ENCODE measurements around the gene FARP1. TPM values are rescaled to one million over a fixed set of nuclear protein-coding genes. Genes with fewer than 3 reads are reported as not detected.

FARP1 gene, protein sequence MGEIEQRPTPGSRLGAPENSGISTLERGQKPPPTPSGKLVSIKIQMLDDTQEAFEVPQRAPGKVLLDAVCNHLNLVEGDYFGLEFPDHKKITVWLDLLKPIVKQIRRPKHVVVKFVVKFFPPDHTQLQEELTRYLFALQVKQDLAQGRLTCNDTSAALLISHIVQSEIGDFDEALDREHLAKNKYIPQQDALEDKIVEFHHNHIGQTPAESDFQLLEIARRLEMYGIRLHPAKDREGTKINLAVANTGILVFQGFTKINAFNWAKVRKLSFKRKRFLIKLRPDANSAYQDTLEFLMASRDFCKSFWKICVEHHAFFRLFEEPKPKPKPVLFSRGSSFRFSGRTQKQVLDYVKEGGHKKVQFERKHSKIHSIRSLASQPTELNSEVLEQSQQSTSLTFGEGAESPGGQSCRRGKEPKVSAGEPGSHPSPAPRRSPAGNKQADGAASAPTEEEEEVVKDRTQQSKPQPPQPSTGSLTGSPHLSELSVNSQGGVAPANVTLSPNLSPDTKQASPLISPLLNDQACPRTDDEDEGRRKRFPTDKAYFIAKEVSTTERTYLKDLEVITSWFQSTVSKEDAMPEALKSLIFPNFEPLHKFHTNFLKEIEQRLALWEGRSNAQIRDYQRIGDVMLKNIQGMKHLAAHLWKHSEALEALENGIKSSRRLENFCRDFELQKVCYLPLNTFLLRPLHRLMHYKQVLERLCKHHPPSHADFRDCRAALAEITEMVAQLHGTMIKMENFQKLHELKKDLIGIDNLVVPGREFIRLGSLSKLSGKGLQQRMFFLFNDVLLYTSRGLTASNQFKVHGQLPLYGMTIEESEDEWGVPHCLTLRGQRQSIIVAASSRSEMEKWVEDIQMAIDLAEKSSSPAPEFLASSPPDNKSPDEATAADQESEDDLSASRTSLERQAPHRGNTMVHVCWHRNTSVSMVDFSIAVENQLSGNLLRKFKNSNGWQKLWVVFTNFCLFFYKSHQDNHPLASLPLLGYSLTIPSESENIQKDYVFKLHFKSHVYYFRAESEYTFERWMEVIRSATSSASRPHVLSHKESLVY
- total RNA-seq = 14.7 TPM
- long read RNA-seq, full-length matches to known transcripts = 6 of 8 reads
- long read RNA-seq, partial matches to known transcripts = 1 of 8 reads
- long read RNA-seq, other reads (novel, unspliced or antisense) = 1 of 8 reads

GRCh38 chr13:98142380-98143156, at the start of gene FARP1:
Gene FARP1, plus strand, starts transcription at chr13:98143094. Its CDS starts 70,149 bp downstream, at chr13:98213243.
- ATAC-seq = peak; percentile 97
- intact Hi-C loops (cut with DNase I) = loop anchor here (1.0 to 10.0 kb wide), 2 partner anchors 208 to 262 kb away; no protein-coding TSS in a partner anchor
- DNase-seq (ENCODE audit: missing footprints) = peak; percentile 80

DNA sequence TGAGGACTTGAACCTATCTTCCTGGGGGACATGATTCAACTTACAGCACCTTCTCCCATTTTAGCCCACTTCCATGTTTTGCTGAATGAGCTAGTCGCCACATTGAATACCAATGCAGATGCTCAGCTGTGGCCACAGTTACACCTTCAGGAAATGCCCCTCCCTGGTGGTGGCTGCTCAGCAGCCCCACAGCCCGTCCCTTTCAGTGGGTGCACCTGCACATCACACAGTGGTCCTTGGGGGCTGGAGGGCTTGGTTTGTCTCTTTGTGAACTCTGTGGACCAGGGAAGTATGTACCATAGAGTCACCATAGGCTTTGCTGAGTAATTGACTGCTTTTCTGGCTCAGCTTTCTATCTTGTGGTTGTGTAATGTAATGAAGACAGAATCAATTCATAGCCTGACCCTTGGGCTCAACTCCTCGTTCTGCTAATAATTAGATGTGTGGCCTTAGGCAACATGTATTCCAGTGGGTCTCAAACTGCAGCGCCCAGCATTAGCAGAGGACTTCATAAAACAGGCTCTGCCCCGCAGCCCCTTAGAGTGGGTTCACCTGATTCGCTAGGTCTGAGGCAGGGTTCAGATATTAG, 48.1 kb upstream of the FARP1 start:
- intact Hi-C loops (cut with DNase I) = no loop called here
- ATAC-seq (no peak), DNase-seq (ENCODE audit: missing footprints) (no peak)

- DNase-seq (ENCODE audit: missing footprints) (no peak), ATAC-seq (no peak)
- intact Hi-C loops (cut with DNase I) = no loop called here
These were observed 46.8 kb upstream of the FARP1 start for GRCh38 chr13:98096059-98096458.

- no peak for ATAC-seq
- DNase-seq (ENCODE audit: missing footprints) = no peak
- intact Hi-C loops (cut with DNase I) = no loop called here
These were observed 45.1 kb upstream of the FARP1 start for GRCh38 chr13:98097749-98098148.

DNA sequence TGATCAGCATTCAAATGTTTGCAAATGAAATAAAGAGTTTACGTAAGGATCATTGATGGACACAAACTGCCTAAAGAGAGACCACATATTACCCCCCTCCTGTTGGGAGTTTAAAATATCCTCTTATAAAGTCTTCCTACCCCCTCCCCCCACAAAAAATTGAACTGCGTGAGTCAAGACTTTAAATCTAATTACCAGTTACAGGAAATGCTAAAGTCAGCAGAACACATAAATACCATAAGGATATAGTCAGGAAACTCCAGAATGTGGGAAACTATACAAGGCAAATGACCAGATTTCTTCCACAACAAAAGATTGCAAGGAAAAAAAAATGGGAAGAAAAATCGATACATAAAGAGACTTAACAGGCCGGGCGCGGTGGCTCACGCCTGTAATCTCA, 44.4 kb upstream of the FARP1 start:
- intact Hi-C loops (cut with DNase I) = no loop called here
- no peak for DNase-seq (ENCODE audit: missing footprints)
- ATAC-seq = no peak

- no peak for DNase-seq (ENCODE audit: missing footprints)
- no peak for ATAC-seq
- intact Hi-C loops (cut with DNase I) = no loop called here
These were observed 43.3 kb upstream of the FARP1 start for GRCh38 chr13:98099627-98100026.

- ATAC-seq (no peak), DNase-seq (ENCODE audit: missing footprints) (no peak)
- intact Hi-C loops (cut with DNase I) = no loop called here
These were observed 42.4 kb upstream of the FARP1 start for GRCh38 chr13:98100481-98100880.

DNA sequence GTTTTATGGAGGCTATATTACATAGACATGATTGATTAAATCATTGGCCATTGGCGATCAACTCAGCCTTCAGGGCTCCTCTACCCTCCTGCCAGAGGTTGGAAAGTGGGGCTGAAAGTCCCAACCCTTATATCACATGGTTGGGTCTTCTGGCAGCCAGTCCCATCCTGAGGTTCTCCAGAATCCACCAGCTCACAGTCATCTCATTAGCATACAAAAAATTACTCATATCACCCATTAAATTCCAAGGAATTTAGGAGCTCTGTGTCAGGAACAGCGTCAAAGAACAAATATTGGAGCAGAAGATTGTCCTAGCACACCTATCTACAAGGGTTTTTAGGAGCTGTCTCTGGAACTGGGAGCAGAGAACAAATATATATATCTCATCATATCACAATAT, 39.4 kb upstream of the FARP1 start:
- intact Hi-C loops (cut with DNase I) = no loop called here
- no peak for DNase-seq (ENCODE audit: missing footprints)
- no peak for ATAC-seq

GRCh38 chr13:98103942-98104880, 38.7 kb upstream of the FARP1 start:
- ATAC-seq = no peak
- no peak for DNase-seq (ENCODE audit: missing footprints)
- intact Hi-C loops (cut with DNase I) = no loop called here

- intact Hi-C loops (cut with DNase I) = no loop called here
- DNase-seq (ENCODE audit: missing footprints) (no peak), ATAC-seq (peak; percentile 42)
These were observed 37.0 kb upstream of the FARP1 start for GRCh38 chr13:98105929-98106336.

DNA sequence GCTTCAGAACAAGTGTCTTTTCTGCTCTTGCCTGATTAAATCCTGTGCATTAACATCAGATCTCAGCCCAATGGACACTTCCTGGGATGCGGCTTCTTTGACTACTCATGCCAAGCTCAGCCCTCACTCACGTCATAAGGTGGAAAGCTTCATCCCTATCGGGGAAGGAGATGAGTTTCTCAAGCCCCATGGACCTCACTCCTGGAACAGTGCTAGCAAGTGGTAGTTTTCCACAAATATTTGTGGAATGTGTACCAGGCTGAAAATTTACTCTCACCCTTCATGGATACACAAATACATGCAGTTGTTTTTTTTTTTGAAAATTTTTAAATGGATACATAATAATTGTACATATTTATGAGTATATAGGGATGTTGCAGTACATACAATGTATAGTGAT, 34.6 kb upstream of the FARP1 start:
- ATAC-seq (no peak), DNase-seq (ENCODE audit: missing footprints) (no peak)
- intact Hi-C loops (cut with DNase I) = no loop called here

- DNase-seq (ENCODE audit: missing footprints) (no peak), ATAC-seq (no peak)
- intact Hi-C loops (cut with DNase I) = no loop called here
These were observed 33.6 kb upstream of the FARP1 start for GRCh38 chr13:98109226-98109853.

DNA sequence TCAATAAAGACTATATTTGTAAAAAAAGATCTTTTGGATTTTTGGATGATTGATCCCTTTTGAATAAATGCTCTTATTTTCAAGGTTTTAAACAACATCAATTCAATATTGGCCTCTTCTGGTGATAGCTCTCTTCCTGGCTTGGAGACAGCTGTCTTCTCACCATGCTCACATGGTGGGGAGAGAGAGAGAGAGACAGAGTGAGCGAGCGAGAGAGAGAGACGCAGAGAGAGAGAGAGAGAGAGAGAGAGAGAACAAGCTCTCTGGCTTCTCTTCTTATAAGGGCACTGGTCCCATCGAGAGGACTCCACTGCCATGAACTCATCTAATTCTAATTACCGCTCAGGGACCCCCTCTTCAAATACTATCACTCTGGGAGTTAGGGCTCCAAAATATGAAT, 32.1 kb upstream of the FARP1 start:
- ATAC-seq (no peak), DNase-seq (ENCODE audit: missing footprints) (no peak)
- intact Hi-C loops (cut with DNase I) = no loop called here

DNA sequence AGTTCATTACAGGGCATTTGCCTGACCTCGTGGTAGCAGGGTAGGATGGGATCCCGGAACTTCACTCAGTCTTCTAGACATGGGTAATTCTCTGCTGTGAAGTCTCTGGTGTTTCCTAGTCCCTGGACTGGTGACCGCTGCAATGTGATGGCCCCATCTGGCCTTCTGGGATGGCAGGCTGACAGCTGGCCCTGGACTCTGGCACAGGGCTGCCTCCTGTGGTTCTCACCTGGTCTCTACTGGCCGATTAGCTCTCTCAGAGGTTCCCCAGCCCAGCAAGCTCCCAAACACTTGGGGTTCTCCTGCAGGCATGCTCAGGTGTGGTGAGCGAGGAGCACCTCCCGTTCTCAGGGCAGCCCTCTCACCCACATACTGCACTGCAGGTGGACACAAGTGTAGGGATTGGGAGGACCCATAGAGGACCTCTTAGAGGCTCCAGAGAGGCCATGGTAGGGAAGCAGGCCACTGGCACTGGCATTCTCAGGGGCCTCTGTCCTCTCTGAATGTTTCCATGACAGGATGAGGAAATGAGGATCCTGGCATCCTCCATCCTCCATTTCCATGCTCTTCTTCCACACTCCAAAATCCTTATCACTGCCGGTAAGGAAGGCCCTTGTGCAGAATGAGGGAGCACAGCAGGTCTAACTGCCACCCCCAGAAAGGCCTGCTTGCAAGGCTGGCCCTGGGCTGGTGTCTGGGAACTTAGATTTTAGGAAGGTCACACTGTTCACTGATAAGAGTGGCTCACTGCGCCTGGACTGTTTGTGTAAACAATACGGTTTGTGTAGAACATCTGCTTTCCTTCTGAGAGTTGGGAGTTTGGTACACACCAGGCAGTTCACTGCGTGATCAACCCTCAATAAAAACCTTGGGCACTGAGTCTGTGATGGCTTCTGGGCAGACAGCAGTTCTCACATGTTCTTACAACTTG, 31.5 kb upstream of the FARP1 start:
- no peak for ATAC-seq
- DNase-seq (ENCODE audit: missing footprints) = no peak
- intact Hi-C loops (cut with DNase I) = no loop called here

- DNase-seq (ENCODE audit: missing footprints) = no peak
- intact Hi-C loops (cut with DNase I) = no loop called here
- ATAC-seq = no peak
These were observed 30.4 kb upstream of the FARP1 start for GRCh38 chr13:98112456-98112855.

DNA sequence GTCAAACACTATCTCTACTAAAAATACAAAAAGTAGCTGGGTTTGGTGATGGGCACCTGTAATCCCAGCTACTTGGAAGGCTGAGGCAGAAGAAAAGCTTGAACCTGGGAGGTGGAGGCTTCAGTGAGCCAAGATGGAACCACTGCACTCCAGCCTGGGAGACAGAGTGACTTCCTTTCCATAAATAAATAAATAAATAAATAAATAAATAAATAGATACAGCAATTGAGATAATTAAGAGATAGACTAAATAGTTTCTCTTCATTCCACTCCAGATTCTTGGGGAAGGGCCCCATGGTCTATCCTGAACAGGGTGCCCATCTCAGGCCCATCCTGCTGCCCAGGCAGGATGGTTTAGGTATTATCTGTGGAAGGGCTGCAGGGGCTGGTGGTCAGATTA, 24.0 kb upstream of the FARP1 start:
- intact Hi-C loops (cut with DNase I) = no loop called here
- no peak for ATAC-seq
- DNase-seq (ENCODE audit: missing footprints) = no peak
